NCI-H2227 (cell line): ENCODE results near the gene CPSF7.
"Not testable (repeated sequence)": the region's sequence is repeated elsewhere in the genome, so short reads cannot be mapped to it uniquely, and the experiment has no call there.

ENCODE experiments used
- DNase-seq: peaks from one replicate; lab custom pipeline; 2025; ENCODE audit not compliant: unreplicated experiment; lab: John Stamatoyannopoulos, UW

The CPSF7 gene, protein sequence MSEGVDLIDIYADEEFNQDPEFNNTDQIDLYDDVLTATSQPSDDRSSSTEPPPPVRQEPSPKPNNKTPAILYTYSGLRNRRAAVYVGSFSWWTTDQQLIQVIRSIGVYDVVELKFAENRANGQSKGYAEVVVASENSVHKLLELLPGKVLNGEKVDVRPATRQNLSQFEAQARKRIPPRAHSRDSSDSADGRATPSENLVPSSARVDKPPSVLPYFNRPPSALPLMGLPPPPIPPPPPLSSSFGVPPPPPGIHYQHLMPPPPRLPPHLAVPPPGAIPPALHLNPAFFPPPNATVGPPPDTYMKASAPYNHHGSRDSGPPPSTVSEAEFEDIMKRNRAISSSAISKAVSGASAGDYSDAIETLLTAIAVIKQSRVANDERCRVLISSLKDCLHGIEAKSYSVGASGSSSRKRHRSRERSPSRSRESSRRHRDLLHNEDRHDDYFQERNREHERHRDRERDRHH

DNA sequence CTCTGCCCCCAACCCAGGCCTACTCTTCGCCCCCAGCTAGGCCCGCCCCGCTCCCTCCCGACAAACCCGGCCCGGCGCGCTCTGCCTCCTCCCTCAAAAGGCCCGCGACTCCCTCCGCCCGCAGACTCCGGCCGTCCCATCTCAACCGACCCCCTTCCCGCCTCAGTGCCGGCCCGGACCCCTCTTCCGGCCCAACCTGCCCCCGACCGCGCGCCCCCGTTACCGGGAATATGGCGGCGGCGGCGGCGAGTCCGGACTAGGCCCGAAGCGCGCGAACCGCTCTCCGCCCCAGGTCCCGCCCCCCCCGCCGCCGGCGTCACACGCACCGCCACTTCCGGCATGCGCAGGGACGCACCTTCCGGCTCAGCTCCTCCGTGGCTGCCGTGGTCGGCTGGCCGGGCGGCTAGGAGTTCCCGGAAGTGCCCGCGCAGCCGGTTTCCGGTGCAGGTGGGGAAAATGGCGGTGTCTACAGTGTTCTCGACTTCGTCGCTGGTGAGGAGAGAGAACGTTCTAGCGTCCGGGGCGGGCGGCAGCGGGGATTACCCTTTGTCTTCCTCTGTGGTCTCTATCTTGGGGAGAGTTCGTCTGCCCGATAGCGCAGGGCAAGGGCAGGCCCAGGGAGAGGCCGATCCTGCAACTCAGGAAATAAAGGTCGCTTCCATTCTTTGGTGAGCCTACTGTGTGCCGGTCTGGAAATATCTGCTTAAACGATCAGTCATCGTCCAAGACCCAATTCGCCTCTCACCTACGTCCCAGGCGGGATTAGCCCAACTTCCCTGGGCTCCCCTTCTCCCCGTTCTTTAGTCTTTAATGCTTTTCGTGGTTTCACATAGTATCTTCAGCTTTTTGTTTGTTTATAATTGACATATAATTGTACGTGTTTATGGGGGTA, at the start of gene CPSF7, which contains the start of gene SDHAF2:
CPSF7 (minus strand) TSS at position 285 of the 892 bp plus-strand sequence. CDS start 740 bp downstream, outside the sequence.
SDHAF2 (plus strand) TSS at position 434 of the 892 bp plus-strand sequence; CDS start at position 457, 23 bp downstream.
- peak; percentile 99 for DNase-seq

DNA sequence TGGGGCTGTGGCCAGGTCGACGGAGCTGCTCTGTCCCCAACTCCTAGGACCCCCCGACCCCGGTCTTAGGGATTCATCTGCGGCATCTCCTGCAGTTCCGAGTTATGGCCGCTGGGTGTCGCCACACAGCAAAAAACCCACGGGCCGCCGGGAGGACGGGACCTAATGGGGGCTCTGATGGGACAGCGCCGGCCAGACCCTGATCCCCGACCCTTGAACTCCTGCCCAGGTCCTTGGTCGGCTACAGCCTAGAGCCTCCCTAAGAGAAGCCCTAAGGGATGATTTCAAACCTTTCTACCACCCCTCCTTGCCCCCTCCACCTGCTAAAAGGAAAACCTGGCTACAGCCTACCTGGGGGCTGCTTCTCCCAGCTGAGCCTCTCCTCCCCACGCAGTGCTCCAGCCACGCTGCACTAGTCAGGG, 48.0 kb upstream of the CPSF7 start:
- DNase-seq, result peak; percentile 70

DNA sequence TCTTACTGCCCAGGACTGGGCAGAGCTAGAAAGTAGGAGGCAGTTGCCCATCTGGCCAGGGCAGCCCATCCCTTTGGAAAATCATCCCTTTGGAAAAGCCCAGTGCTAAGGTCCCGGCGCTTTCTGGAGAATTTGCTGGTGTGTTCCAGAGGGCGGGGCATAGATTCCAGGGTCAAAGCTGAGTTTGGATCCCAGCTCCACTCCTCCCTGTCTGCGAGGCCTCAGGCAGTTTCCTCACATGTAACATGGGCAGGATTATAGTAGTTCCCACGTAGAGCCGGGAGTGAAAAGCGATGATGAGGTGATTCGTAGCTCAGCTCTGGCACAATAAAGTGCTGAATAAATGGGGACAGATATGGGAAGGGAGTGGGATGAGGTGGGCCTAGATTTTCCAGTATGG, 47.4 kb upstream of the CPSF7 start:
- DNase-seq, result no peak

DNA sequence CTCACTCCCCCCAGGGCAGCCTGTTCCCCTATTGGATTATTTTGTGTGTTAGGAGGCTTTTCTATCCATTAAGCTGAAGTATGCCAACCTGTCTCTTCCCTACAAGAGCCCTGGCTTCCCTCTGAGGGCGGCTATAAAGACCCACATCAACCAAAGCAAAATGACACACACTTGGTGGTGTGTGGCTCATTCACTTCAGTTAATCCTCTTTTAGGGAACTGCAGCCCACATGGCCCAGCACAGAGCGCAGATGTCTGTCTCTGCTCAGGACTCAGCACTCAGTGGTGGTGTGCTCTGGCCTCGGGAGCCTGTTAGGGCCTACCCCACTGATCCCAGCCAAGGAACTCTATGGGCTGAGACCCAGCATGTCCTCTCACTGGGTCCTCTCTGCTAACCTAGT, 46.6 kb upstream of the CPSF7 start:
- no peak for DNase-seq

DNA sequence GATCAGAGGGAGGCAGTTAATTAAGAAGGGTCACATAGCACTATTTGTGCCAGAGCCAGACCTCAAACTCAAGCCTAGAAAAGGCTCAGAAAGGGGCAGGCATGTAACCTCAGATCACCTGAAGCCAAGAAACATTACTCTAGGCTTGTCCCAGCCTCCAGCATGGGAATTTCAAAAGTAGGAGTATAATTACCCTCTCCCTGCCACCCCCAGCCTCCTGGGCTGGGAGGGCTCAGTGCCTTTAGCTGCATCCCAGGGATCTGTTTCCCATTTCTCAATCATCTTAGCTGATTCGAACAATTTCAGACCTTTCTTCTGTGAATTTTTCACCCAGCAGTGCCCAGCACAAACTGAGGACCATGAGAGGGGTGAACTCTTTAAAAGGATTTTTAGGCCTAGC, 45.7 kb upstream of the CPSF7 start:
- no peak for DNase-seq

DNA sequence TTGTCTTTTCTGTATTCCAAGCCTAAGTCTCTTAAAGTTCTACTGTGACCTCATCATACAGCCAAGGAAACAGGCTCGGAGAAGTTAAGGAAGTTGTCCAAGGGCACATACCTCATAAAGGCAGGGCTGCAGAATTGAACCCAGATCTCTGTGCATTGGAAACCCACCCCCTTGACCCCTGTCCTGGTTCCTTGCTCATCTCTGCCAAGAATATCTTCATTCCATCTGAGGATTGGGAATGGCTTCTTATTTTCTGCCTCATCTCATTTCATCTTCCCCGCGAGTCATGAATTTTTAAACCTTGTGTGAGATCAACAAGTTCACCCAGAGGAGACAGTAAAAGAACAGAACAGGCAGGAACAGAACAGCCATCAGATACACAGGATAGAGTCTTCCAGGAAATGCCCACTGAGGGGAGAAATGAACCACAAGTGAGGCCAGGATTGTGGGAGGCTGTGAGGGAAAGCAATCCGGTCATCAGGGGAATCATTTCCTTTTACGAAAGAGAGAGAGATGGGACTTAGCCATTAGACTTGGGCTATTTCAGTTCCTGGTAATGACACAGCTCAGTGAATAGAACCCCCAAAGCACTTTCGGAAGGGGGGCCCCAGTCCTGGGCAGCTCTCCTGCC, 44.4 kb upstream of the CPSF7 start:
- no peak for DNase-seq

DNA sequence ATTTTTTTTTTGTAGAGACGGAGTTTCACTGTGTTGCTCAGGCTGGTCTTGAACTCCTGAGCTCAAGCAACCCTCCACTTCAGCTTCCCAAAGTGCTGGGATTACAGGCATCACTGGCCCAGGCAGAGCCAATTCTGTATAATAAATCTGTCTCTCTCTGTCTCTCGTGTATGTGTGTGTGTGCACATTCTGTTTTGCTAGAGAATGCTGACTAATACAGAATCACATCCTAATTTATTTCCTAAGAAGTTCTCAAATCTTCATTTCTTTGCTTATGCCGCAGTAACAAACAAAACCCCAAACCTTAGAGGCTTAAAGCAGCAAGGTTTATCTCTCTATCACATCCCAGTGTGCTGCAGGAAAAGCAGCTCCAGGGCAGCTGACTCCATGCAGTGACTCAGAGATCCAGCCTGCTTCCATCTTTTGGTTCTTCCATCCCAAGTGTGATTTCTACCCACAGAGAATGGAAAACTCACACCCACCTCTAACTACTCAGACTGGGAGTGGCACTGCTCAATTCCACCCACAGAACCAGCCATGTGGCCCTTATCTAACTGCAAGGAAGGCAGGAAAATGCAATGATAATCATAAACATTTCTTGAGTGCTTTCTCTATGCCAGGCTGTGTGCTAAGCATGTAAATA, 43.7 kb upstream of the CPSF7 start:
- DNase-seq, result no peak

DNA sequence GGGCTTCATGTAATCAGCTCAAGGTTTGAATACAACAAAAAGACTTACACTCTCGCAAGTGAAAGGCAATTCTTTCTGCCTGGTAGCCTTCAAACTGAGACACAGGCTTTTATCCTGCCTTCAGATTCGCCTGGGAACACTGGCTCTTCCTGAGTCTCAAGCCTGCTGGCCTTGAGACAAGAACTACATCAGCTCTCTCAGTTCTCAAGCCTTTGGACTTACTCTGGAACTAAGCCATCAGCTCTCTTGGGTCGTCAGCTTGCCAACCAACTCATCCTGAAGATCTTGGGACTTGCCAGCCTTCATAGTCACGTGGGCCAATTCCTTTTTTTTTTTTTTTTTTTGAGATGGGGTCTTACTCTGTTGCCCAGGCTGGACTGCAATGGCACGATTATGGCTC, 43.1 kb upstream of the CPSF7 start:
- no peak for DNase-seq

DNA sequence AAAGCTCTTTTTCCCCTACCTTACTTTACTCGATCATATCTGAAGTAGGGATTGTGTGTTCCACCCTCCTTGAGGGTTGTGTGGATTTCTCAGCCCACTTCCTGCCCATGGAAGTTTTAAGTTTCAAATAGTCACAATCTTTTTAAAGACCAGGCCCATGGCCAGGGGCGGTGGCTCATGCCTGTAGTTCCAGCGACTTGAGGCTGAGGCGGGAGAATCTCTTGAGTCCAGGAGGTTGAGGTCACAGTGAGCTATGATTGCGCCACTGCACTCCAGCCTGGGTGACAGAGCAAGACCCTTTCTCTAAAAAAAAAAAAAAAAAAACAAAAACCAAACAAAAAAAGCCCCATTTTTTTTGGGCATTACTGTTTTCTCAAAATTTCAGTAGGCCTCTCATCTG, 42.5 kb upstream of the CPSF7 start:
- DNase-seq, result no peak

DNA sequence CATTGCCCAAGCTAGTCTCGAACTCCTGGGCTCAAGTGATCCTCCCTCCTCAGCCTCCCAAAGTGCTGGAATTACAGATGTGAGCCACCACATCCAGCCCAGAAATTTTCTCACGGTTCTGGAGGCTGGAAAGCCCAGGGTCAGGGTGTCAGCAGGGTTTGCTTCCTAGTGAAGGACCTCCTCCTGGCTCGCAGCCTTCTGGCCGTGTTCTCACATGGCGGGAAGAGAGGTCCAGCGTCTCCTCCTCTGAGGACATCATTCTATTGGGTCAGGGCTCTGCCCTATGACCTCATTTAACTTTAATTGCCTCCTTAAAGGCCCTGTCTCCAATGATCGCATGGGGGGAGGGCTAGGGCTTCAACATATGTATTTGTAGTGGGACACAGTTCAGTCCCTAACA, 38.2 kb upstream of the CPSF7 start:
- no peak for DNase-seq

DNA sequence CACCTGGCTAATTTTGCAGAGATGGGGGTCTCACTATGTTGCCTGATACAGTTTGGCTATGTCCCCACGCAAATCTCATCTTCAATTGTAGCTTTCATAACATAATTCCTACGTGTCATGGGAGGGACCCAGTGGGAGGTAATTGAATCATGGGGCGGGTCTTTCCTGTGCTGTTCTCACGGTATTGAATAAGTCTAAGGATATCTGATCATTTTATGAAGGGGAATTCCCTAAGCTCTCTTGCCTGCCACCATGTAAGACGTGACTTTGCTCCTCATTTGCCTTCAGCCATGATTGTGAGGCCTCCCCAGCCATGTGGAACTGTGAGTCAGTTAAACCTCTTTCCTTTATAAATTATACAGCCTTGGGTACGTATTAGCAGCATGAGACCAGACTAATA, 37.8 kb upstream of the CPSF7 start:
- not testable (repeated sequence) for DNase-seq

DNA sequence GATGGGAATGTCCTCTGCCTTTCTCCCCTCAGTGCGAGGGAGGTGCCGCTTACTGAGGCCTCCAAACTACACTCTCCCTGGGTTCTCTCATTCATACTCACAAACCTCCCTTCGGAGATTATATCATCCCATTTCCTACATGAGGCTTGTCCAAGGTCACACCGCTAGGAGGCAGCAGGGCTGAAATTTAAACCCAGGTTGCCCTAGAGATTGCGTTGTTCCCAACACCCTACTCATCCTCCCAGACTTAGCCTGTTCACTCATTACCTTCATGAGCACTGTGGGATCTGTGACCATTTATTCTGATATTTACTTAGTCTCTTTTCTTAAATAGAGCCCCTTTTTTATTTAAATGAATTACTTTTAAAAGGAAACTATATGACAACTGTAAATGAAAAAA, 31.2 kb upstream of the CPSF7 start:
- no peak for DNase-seq

DNA sequence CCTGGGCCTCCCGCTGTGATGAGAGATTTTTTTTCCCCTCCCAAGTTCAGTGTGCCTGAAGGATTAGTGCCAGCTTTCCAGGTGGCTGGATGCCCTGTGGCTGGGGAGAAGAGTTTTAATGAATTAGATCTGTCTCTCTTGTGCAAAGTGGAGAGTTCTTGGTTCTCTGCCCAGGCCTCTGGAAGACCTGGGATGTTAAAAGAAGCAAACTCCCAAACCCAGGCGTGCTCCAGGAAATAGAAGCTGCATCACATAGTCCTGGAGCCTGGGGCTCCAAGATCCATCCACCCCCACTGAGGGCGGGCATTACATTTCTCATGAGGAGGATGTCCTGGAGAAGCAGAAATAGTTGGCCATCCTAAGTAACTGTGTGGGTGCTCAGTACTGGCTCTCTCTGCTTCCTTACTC, 30.7 kb upstream of the CPSF7 start:
- no peak for DNase-seq

DNA sequence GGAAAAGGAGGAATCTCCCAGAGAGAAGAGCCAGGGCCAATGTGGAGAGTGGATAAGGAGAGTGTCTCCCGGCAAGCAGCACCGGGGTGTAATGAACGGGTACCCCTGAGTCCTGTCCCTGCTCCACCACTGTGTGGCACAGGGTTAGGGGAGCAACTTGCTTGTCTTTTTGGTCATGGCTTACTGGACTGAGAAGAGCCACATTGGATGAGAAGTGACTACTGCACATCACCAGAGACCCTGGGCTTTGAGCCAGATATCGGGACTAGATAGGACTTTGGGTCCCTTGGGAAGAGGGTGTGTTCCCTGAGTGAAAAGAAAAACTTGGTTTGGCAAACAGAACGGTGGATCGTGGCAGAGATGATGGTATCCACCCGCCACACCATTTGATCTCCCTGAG, 24.7 kb upstream of the CPSF7 start:
- DNase-seq, result no peak

DNA sequence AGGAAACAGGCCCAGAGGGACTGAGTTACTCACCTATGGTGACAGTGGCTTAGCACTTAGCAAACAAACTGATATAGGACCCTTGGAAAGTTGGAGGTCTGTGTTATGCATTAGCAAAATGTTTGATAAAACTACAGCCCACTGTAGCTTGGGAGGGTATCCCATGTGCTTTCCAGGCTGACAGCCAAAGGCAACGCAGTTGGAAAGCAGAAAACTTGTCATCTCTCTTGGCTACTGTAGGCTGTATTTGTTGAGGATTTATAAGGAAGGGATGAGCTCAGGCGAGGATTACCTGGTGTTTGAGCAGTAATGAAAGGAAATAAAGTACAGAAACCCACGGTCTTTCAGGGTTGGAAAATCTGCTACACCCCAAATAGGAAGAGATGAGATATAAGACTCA, 23.9 kb upstream of the CPSF7 start:
- no peak for DNase-seq

DNA sequence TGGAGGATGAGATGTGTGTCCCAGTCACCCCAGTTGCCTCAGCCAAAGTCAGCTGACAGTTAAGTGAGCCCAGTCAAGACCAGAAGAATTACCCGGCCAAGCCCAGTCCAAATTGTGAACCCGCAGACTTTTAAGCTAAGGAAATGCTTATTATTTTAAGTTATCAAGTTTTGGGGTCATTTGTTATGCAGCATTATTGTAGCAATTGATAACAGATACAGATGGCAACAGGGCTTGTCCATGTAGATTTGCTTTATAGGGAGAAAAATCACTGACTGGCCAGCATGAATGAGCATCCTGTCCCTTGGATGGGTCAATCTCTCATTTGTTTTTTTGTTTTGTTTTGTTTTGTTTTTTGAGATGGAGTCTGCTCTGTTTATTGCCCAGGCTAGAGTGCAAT, 23.1 kb upstream of the CPSF7 start:
- DNase-seq, result no peak

DNA sequence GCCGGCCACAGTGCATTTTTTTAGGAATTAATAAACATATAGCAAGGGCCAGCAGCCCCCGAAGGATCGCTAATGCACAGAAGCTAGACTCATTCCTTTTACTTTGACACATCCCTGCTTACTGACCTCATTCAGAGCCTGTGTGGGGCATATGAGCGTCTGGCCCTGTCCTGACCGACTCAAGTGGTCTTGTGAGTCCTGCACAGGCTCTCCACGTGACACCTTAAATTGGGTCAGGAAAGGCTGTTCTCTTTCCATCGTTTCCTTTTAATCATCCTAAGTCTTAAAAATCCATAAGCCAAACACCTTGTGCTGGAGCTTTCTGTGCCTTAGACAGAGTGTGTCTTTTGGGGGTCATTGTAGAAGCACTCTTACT, 18.8 kb upstream of the CPSF7 start:
- DNase-seq, result no peak

DNA sequence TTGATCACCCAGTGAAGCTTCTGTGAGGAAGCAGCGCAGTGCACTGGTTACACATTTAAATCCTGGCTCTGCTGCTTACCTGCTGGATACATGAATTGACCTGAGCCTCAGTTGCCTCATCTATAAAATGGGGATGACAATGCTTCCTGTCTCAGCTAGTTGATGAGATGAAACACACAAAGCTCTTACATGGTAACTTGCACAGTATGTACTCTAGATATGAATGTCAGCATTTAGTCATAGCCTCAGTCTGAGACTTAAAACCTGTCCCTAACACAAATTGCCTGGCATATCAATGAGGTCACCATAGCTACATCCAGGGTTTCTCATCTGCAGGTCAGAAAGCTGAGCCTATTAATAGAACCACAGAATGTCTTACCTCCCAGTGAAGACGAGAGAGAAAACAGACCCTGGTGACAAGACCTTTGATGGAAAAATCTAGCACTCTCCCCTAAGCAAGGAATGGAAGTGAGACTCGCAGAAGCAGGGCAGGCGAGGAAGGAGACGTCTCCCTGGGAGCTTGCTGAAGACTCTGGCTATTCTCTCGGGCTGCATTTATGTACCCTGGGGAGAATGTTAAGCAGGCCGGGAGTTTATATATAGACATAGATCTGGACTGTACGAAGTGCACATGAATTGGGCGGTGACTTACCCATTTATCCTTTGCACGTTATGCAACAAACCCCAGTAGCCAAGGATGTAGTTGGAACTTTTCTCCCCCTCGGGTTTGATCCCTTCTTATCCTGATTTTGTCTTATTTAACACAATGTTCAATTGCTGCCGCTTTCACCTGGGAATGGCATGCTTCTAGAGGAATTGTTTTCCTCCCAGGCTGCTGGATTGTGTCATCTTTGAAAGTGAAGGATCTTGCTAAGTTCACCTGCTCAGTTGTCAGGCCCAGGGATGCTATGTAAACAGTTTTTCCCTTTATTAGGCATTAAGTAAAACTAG, 18.1 kb upstream of the CPSF7 start:
- no peak for DNase-seq

DNA sequence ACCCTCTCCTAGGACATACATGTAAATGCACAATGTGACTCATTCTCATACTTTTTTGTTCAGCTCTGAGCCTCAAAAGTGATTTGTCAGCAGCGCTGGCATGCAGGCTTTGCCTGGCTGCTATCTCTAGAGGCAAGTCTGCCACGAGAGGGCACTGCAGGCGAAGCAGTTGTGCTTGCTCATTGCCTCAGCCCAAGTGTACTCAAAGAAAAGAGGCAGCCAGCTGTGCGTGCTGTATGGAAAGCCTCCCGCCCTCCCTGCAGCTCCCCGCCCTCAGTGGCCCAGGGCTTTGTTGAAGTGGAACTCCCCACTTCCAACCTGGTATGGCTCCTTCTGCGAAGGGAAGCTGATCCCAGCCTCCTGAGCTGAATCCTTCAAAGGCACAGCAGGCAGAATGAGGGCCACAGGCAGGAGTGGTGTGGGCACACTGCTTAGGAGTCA, 16.5 kb upstream of the CPSF7 start:
- peak; percentile 95 for DNase-seq

DNA sequence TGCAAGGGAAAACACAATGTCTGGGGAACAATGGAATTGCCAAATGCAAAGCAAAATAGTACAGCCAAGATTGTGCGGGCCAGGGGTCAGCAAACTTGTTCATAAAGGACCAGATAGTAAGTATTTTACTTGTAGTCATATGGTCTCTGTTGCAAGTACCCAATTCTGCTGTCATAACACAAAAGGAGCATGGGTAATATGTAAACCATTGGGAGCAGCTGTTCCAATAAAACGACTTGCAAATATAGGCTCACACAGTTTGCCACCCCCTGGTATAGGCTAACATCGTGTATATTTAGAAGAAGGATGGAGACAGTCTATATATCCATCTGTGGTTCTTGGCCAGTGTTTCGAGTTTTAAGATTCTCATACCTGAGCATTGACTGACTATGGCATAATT, 15.7 kb upstream of the CPSF7 start:
- no peak for DNase-seq
